Prostate gland (tissue), 2 donors: ENCODE measurements around the gene CCDC167. TPM values are rescaled to one million over a fixed set of nuclear protein-coding genes. Genes with fewer than 3 reads are reported as not detected.

Experiments used
- DNase-seq: peaks from one replicate; pipeline ENCODE4 v3.0.0-alpha.2; 2019; ENCODE audit warnings: low spot score
- H3K27ac ChIP-seq, 2 donors: fragments of 200-600 bp; sonication (generic); 2 replicates each; pipeline ENCODE4 v1.5.1; 2017 to 2019
- H3K27me3 ChIP-seq: fragments of 200-600 bp; sonication (generic); replicated peaks from 2 replicates; pipeline ENCODE4 v1.5.1; 2019; ENCODE audit not compliant: insufficient read depth
- H3K36me3 ChIP-seq, 2 donors: fragments of 200-600 bp; sonication (generic); 1 replicate in 1 of 2; 2 replicates in 1 of 2; pipeline versions ENCODE4 v1.5.1 to v1.8.1; 2017 to 2019
- H3K4me1 ChIP-seq: fragments of 200-600 bp; sonication (generic); replicated peaks from 2 replicates; pipeline ENCODE4 v1.5.1; 2019
- H3K4me3 ChIP-seq, 2 donors: fragments of 200-600 bp; sonication (generic); 2 replicates each; pipeline ENCODE4 v1.5.1; 2017 to 2019
- H3K9me3 ChIP-seq: fragments of 200-600 bp; sonication (generic); 2 replicates; pipeline ENCODE4 v1.5.1; 2017
- POLR2A ChIP-seq: fragments of 450-650 bp; IDR thresholded peaks from one replicate; pipeline ENCODE4 v1.6.1; 2016; ENCODE audit warnings: antibody characterized with exemption, mild to moderate bottlenecking
- POLR2AphosphoS5 ChIP-seq: sonication (generic); formaldehyde crosslinking; IDR thresholded peaks from one replicate; pipeline ENCODE4 v1.6.1; 2017; ENCODE audit warnings: antibody characterized with exemption
- WGBS: methylation state at CpG from one replicate; pipeline ENCODE4 v1.1.5; 2018; 5-methylcytosine and 5-hydroxymethylcytosine counted together
- intact Hi-C: fragments of 100-400 bp; cut with DNase I; formaldehyde crosslinking; loops from one replicate; pipeline ENCODE4 v1.14.2; 2022
- total RNA-seq, 2 donors: library from RNA; depleted of rRNA; stranded (reverse); fragments of >200 nt; gene quantifications; one replicate each; pipeline ENCODE4 v1.1.0, GENCODE V29; 2016
- TF ChIP-seq, protein P1 (sequence below), 4 experiments: fragments of 200-600 bp in 2 of 4; fragments of 450-650 bp in 2 of 4; sonication (generic) in 2 of 4; IDR thresholded peaks; 1 replicate in 3 of 4; 2 replicates in 1 of 4; pipeline ENCODE4 v1.5.1; 2016 to 2019; ENCODE audit warnings: antibody characterized with exemption in 4 of 4, mild to moderate bottlenecking in 2 of 4, moderate library complexity in 2 of 4

CCDC167 gene
- total RNA-seq, 2 donors from 2014 or later, result 46.9 to 54.6 TPM

DNA sequence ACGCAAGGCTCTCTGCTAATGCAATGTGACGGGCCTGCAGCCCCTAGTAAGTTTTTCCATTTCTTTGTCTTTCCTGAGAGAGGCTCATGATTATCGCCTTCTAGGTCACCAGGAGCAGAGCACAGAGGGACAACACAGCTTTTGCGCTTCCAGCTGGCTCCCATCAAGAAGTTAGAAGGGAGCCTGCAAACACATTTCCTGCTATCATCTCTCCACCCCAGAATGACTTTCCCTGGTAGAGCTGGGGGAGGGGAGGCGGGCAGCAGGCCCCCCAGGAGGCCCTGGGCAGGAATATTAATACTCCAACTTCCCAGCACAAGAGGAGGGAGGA is 35.7 kb upstream of the CCDC167 start:
- Histone ChIP-seq H3K27ac (no peak overlapping the region), H3K4me1 (peaks cover 5% of the 10 kb centered on the region), H3K4me3 (no peak overlapping the region), H3K36me3 (no peaks in the 10 kb centered on the region), H3K9me3 (no peaks in the 10 kb centered on the region), H3K27me3 (peaks cover 4% of the 10 kb centered on the region)
- 53% methylated on average over 4 of the region's 5 CpGs for WGBS
- intact Hi-C loops, result no loop called here
- no peak for DNase-seq
- TF ChIP-seq, protein P1, sequence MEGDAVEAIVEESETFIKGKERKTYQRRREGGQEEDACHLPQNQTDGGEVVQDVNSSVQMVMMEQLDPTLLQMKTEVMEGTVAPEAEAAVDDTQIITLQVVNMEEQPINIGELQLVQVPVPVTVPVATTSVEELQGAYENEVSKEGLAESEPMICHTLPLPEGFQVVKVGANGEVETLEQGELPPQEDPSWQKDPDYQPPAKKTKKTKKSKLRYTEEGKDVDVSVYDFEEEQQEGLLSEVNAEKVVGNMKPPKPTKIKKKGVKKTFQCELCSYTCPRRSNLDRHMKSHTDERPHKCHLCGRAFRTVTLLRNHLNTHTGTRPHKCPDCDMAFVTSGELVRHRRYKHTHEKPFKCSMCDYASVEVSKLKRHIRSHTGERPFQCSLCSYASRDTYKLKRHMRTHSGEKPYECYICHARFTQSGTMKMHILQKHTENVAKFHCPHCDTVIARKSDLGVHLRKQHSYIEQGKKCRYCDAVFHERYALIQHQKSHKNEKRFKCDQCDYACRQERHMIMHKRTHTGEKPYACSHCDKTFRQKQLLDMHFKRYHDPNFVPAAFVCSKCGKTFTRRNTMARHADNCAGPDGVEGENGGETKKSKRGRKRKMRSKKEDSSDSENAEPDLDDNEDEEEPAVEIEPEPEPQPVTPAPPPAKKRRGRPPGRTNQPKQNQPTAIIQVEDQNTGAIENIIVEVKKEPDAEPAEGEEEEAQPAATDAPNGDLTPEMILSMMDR (IDR thresholded peaks at IDR 0.05), result no peak
- TF ChIP-seq POLR2AphosphoS5 (no peak), POLR2A (no peak)

DNA sequence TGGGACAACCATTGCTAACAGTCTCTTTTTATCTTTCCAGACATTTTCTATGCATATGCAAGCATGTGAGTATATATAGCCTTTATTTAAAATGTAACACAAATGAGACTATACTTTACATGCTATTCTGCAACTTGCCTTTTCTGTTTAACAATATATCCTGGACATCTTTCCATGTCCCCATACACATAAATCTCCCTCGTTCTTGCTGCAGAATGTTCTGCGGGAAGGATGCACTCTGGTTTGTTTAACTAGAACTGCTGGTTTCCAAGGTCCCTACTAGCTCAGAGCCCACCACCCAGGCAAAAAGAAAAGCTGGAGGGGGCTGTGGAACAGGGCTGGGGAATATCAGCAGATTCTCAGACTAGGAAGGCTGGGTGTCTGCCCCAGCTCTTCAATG is 35.2 kb upstream of the CCDC167 start:
- intact Hi-C loops, result no loop called here
- H3K9me3 ChIP-seq, result no peaks in the 10 kb centered on the region
- no peak overlapping the region for H3K4me3 ChIP-seq
- peaks cover 5% of the 10 kb centered on the region for H3K4me1 ChIP-seq
- H3K27ac ChIP-seq, result no peak overlapping the region
- WGBS, result 84% methylated on average over 2 of the region's 2 CpGs
- peaks cover 4% of the 10 kb centered on the region for H3K27me3 ChIP-seq
- no peaks in the 10 kb centered on the region for H3K36me3 ChIP-seq
- TF ChIP-seq POLR2AphosphoS5 (no peak), POLR2A (no peak)
- TF ChIP-seq, protein P1 (IDR thresholded peaks at IDR 0.05), result no peak
- no peak for DNase-seq

DNA sequence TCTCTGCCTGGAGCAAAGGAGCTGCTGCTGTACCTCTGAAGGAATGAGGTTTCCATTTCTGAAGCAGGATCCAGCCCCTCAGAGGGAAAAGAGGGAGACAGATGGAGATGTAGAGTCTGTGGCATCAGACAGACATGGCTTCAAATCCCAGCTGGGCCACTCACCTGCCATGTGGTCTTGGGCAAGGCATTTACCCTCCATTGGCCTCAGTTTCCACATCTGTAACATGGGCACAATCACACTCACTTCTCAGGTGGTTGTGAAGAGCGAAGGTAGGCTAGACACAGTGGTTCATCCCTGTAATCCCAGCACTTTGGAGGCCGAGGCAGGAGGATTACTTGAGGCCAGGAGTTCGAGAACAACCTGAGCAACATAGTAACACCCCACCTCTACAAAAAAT is 32.4 kb upstream of the CCDC167 start:
- no peak overlapping the region for H3K27ac ChIP-seq
- intact Hi-C loops, result no loop called here
- no peak for DNase-seq
- H3K27me3 ChIP-seq, result peaks cover 4% of the 10 kb centered on the region
- no peaks in the 10 kb centered on the region for H3K9me3 ChIP-seq
- WGBS, result 92% methylated on average over 3 of the region's 3 CpGs
- H3K4me3 ChIP-seq, result no peak overlapping the region
- no peaks in the 10 kb centered on the region for H3K36me3 ChIP-seq
- H3K4me1 ChIP-seq, result peaks cover 5% of the 10 kb centered on the region
- TF ChIP-seq, protein P1 (IDR thresholded peaks at IDR 0.05), result no peak
- TF ChIP-seq POLR2A, result no peak
- no peak for TF ChIP-seq POLR2AphosphoS5

DNA sequence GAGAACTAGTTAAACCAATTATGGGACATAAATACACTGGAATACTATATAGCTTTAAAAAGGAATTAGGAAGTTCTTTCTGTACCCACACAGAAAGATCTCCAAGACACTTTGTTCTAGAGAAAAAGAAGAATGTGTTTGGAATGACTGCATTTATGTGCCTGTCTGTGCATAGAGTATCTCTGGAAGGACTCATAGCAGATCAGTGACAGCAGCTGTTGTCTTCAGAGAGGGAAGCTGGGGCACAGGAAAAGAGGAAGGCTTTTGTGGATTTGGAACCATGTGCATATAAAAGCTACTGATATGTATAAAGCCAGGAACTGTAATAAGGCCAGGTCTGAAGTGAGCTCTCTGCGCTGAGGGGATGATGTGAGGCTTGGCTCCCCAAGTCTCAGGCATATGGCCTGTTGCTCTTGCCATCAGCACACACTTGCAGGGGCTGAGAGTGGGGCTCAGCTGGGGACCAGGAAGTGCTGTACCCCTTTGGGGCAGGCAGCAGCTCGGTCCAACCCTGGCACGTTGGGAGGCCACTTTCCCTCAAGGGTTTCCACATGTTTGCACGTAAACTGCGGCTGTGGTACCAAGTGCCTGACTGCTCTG is 31.8 kb upstream of the CCDC167 start:
- no peaks in the 10 kb centered on the region for H3K36me3 ChIP-seq
- H3K4me1 ChIP-seq, result peaks cover 5% of the 10 kb centered on the region
- peaks cover 4% of the 10 kb centered on the region for H3K27me3 ChIP-seq
- no peak for DNase-seq
- H3K27ac ChIP-seq, result no peak overlapping the region
- H3K9me3 ChIP-seq, result no peaks in the 10 kb centered on the region
- 93% methylated on average over 5 of the region's 5 CpGs for WGBS
- no peak for TF ChIP-seq POLR2AphosphoS5
- TF ChIP-seq, protein P1 (IDR thresholded peaks at IDR 0.05), result no peak
- no peak for TF ChIP-seq POLR2A
- intact Hi-C loops, result no loop called here
- H3K4me3 ChIP-seq, result no peak overlapping the region

DNA sequence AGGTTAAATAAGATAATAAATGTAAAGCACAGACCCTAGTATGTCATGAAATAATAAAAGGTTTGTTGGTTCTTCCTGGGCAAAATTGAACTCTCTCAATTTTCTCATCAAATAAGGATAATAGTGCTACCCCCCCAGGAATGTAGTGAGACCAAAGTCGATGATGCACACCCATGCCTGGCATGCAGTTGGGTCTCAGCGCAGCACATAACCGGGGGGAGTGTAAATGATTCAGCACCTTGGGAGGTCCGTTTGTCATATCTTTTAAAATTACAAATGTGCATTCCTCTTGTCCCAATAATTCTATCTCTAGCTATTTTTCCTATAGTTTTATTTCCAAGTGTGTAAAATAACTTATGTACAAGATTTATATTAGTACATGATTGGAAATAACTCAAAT is 31.3 kb upstream of the CCDC167 start:
- intact Hi-C loops, result no loop called here
- H3K9me3 ChIP-seq, result no peaks in the 10 kb centered on the region
- H3K27me3 ChIP-seq, result peaks cover 4% of the 10 kb centered on the region
- WGBS, result 77% methylated on average over 4 of the region's 4 CpGs
- TF ChIP-seq, protein P1 (IDR thresholded peaks at IDR 0.05), result no peak
- TF ChIP-seq POLR2A (no peak), POLR2AphosphoS5 (no peak)
- H3K36me3 ChIP-seq, result no peaks in the 10 kb centered on the region
- no peak for DNase-seq
- H3K27ac ChIP-seq, result no peak overlapping the region
- no peak overlapping the region for H3K4me3 ChIP-seq
- peaks cover 2% of the 10 kb centered on the region for H3K4me1 ChIP-seq
